B cell (primary cell): ENCODE data around the gene SKOR1. TPM values are rescaled to one million over a fixed set of nuclear protein-coding genes. Genes with fewer than 3 reads are reported as not detected.

ENCODE experiments used
- ATAC-seq: fragments of 200-7000 bp; cut with Tn5 transposase; one replicate; pipeline ENCODE4 v1.10.0; 2021; ENCODE audit warnings: low read depth, mild to moderate bottlenecking, moderate number of reproducible peaks, moderate library complexity
- CTCF ChIA-PET: fragments of 350-600 bp; sonication (Branson Sonifier 250); formaldehyde crosslinking; loops from one replicate; lab custom pipeline; 2021; ENCODE audit warnings: antibody characterized with exemption, inconsistent platforms; lab: Charles Lee
- POLR2A ChIA-PET: fragments of 350-600 bp; sonication (Branson Sonifier 250); formaldehyde crosslinking; loops from one replicate; lab custom pipeline; 2021; ENCODE audit warnings: antibody characterized with exemption; lab: Charles Lee
- DNase-seq: peaks from one replicate; pipeline ENCODE4 v3.0.0; 2013
- H2AFZ ChIP-seq: 2 replicates; pipeline ENCODE4 v1.6.1; 2012; ENCODE audit warnings: mild to moderate bottlenecking, low read depth, low read length; ENCODE audit not compliant: insufficient read depth, poor library complexity, severe bottlenecking
- H3K27ac ChIP-seq, 2 donors: 1 replicate in 1 of 2; 2 replicates in 1 of 2; pipeline ENCODE4 v1.5.1; 2012 to 2013; ENCODE audit warnings: low read length in 2 of 2, mild to moderate bottlenecking in 2 of 2, moderate library complexity in 1 of 2
- H3K27me3 ChIP-seq, 4 experiments: fragments of 200-600 bp in 1 of 4; sonication (generic) in 1 of 4; replicated peaks in 1 of 4; 1 replicate in 2 of 4; 2 replicates in 2 of 4; pipeline versions ENCODE4 v1.6.1 to v1.7.0; 2013 to 2016; ENCODE audit warnings: low read length in 3 of 4, mild to moderate bottlenecking in 2 of 4, mixed read lengths in 1 of 4, moderate library complexity in 1 of 4; ENCODE audit not compliant: insufficient read depth in 4 of 4, control insufficient read depth in 3 of 4; ENCODE audit errors: control extremely low read depth in 1 of 4
- H3K36me3 ChIP-seq, 2 experiments: replicated peaks in 1 of 2; 1 replicate in 1 of 2; 2 replicates in 1 of 2; pipeline versions ENCODE4 v1.6.1 to v1.7.1; 2013; ENCODE audit warnings: low read length in 1 of 2; ENCODE audit not compliant: insufficient read depth in 2 of 2, control insufficient read depth in 1 of 2; ENCODE audit errors: control extremely low read depth in 1 of 2, extremely low read depth in 1 of 2
- H3K4me1 ChIP-seq, 2 donors: fragments of 200-600 bp in 1 of 2; sonication (generic) in 1 of 2; 1 replicate in 1 of 2; 2 replicates in 1 of 2; pipeline versions ENCODE4 v1.5.1 to v1.6.1; 2013 to 2017; ENCODE audit warnings: low read length in 2 of 2; ENCODE audit not compliant: control insufficient read depth in 2 of 2, insufficient read depth in 2 of 2
- H3K4me2 ChIP-seq: replicated peaks from 2 replicates; pipeline ENCODE3; 2012; ENCODE audit warnings: mild to moderate bottlenecking, low read depth, low read length; ENCODE audit not compliant: poor library complexity, severe bottlenecking
- H3K4me3 ChIP-seq, 5 experiments: fragments of 200-600 bp in 1 of 5; sonication (generic) in 1 of 5; 1 replicate in 3 of 5; 2 replicates in 2 of 5; pipeline versions ENCODE4 v1.5.1 to v1.7.0; 2011 to 2016; ENCODE audit warnings: low read length in 4 of 5, mild to moderate bottlenecking in 4 of 5, low read depth in 2 of 5, control low read depth in 1 of 5, moderate library complexity in 1 of 5; ENCODE audit not compliant: insufficient read depth in 1 of 5; ENCODE audit errors: control extremely low read depth in 1 of 5, extremely low read depth in 1 of 5
- H3K79me2 ChIP-seq: fragments of 200-600 bp; sonication (generic); one replicate; pipeline ENCODE4 v1.6.0; 2016; ENCODE audit warnings: low read length; ENCODE audit not compliant: control insufficient read depth, insufficient read depth
- H3K9ac ChIP-seq: fragments of 200-600 bp; sonication (generic); 2 replicates; pipeline ENCODE4 v1.6.1; 2017; ENCODE audit warnings: mild to moderate bottlenecking, low read length, moderate library complexity
- H3K9me3 ChIP-seq, 3 donors: one replicate each; pipeline versions ENCODE4 v1.6.1 to v1.7.1; 2013; ENCODE audit warnings: low read length in 2 of 3; ENCODE audit not compliant: control insufficient read depth in 2 of 3, insufficient read depth in 1 of 3; ENCODE audit errors: control extremely low read depth in 1 of 3
- H4K20me1 ChIP-seq: 2 replicates; pipeline ENCODE4 v1.6.0; 2012; ENCODE audit warnings: mild to moderate bottlenecking, low read length; ENCODE audit not compliant: insufficient read depth, control insufficient read depth, poor library complexity, severe bottlenecking
- H3K27ac Mint-ChIP-seq: one replicate; pipeline ENCODE4 v1.8.0; 2021; ENCODE audit warnings: mixed read lengths
- H3K27me3 Mint-ChIP-seq: one replicate; pipeline ENCODE4 v1.8.0; 2021; ENCODE audit warnings: mixed read lengths
- H3K4me1 Mint-ChIP-seq: one replicate; pipeline ENCODE4 v1.8.0; 2021; ENCODE audit warnings: mixed read lengths
- H3K4me3 Mint-ChIP-seq: one replicate; pipeline ENCODE4 v1.8.0; 2021; ENCODE audit warnings: mixed read lengths
- H3K9me3 Mint-ChIP-seq: one replicate; pipeline ENCODE4 v1.8.0; 2022; ENCODE audit warnings: mixed read lengths; ENCODE audit not compliant: insufficient read depth
- CTCF ChIP-seq: fragments of 200-600 bp; IDR thresholded peaks from one replicate; pipeline ENCODE4 v1.8.0; 2022; ENCODE audit warnings: antibody characterized with exemption, mild to moderate bottlenecking
- EZH2 ChIP-seq: IDR thresholded peaks from 2 replicates; pipeline ENCODE4 v1.6.1; 2012; ENCODE audit warnings: borderline replicate concordance, low read depth, mild to moderate bottlenecking, moderate library complexity, low read length; ENCODE audit not compliant: insufficient read depth, poor library complexity, severe bottlenecking
- WGBS: methylation state at CpG from one replicate; pipeline ENCODE4 v1.1.5; 2013; ENCODE audit warnings: missing lambda C conversion rate; ENCODE audit not compliant: insufficient coverage; 5-methylcytosine and 5-hydroxymethylcytosine counted together
- intact Hi-C: fragments of 100-400 bp; cut with micrococcal nuclease; formaldehyde crosslinking; loops from one replicate; pipeline ENCODE4 v1.10.0; 2022
- polyA plus RNA-seq: library from polyadenylated mRNA; depleted of rRNA; stranded (reverse); fragments of >200 nt; gene quantifications from 2 replicates; pipeline ENCODE4 v1.2.3, GENCODE V29; 2012
- total RNA-seq, 2 donors: library from RNA; stranded (reverse); fragments of 120-200 nt in 1 of 2; gene quantifications; 1 replicate in 1 of 2; 2 replicates in 1 of 2; pipeline versions ENCODE4 v1.2.3 to v1.2.4, GENCODE V29; 2013 to 2022

The SKOR1 gene
- total and polyA plus RNA-seq, 2 donors (not counting 1 experiment from before 2014, with no cell fraction given): 0.37 to 0.67 TPM

- peaks cover 28% of the 10 kb centered on the region for H4K20me1 ChIP-seq
- H3K4me3 ChIP-seq: peak overlapping the region in 1 of 5 experiments; percentile 8
- no peak overlapping the region for H3K27ac ChIP-seq
- CTCF ChIA-PET: interaction anchor here (1.1 to 16.8 kb wide), 4 partner anchors 10 to 43 kb away, joined by 4 to 237 read pairs (median 10); no protein-coding TSS in a partner anchor
- Mint-ChIP-seq H3K9me3 (no peaks in the 10 kb centered on the region), H3K27ac (peak overlapping the region; percentile 89), H3K4me1 (peaks cover 63% of the 10 kb centered on the region), H3K4me3 (peak overlapping the region; percentile 49), H3K27me3 (peaks cover 65% of the 10 kb centered on the region)
- WGBS: 20% methylated on average over 71 of the region's 77 CpGs
- DNase-seq (peak; percentile 63), ATAC-seq (no peak)
- H3K36me3 ChIP-seq: no peaks in the 10 kb centered on the region
- peak overlapping the region; percentile 60 for H3K4me2 ChIP-seq
- peaks cover 4 to 89% (median 73%) of the 10 kb centered on the region in 4 experiments for H3K27me3 ChIP-seq
- intact Hi-C loops: loop anchor here (2.0 kb wide), 1 partner anchor 43 kb away; no protein-coding TSS in a partner anchor
- H3K4me1 ChIP-seq: peaks cover 67 to 85% of the 10 kb centered on the region in 2 donors
- no peaks in the 10 kb centered on the region for H3K79me2 ChIP-seq
- POLR2A ChIA-PET: no interaction called here
- H3K9me3 ChIP-seq: peaks cover 0 to 87% (median 17%) of the 10 kb centered on the region in 3 donors
- H2AFZ ChIP-seq: no peak overlapping the region
- no peak overlapping the region for H3K9ac ChIP-seq
- no peak for TF ChIP-seq CTCF
- no peak for TF ChIP-seq EZH2
These were observed 790 bp downstream of the SKOR1 start for GRCh38 chr15:67825881-67826716.
